GM23338 (cell line): ENCODE data around the gene EPHA10. TPM values are rescaled to one million over a fixed set of nuclear protein-coding genes. Genes with fewer than 3 reads are reported as not detected.

Source experiments
- ATAC-seq: fragments of 200-7000 bp; cut with Tn5 transposase; 3 replicates; pipeline ENCODE4 v1.9.1; 2020
- DNase-seq: peaks from one replicate; pipeline ENCODE4 v3.0.0-alpha.2; 2015; ENCODE audit warnings: low spot score
- H2AFZ ChIP-seq: fragments of 200-600 bp; sonication (generic); 2 replicates; pipeline ENCODE4 v1.8.0; 2016; ENCODE audit warnings: antibody characterized with exemption, mild to moderate bottlenecking, moderate library complexity
- H3F3A ChIP-seq: fragments of 200-600 bp; sonication (generic); replicated peaks from 2 replicates; pipeline ENCODE4 v1.8.0; 2017; ENCODE audit warnings: antibody characterized with exemption, mixed run types, low read depth
- H3K27ac ChIP-seq: fragments of 200-600 bp; sonication (generic); 2 replicates; pipeline ENCODE4 v1.6.1; 2016; ENCODE audit warnings: low read depth
- H3K27me3 ChIP-seq: fragments of 200-600 bp; sonication (generic); 2 replicates; pipeline ENCODE4 v1.8.0; 2016; ENCODE audit warnings: mild to moderate bottlenecking, mixed run types, moderate library complexity; ENCODE audit not compliant: insufficient read depth
- H3K36me3 ChIP-seq: fragments of 200-600 bp; sonication (generic); 2 replicates; pipeline ENCODE4 v1.8.0; 2016; ENCODE audit warnings: mild to moderate bottlenecking; ENCODE audit not compliant: insufficient read depth
- H3K4me1 ChIP-seq: fragments of 200-600 bp; sonication (generic); 2 replicates; pipeline ENCODE4 v1.8.0; 2016; ENCODE audit warnings: mild to moderate bottlenecking, moderate library complexity; ENCODE audit not compliant: insufficient read depth
- H3K4me2 ChIP-seq: fragments of 200-600 bp; sonication (generic); 2 replicates; pipeline ENCODE4 v1.7.1; 2017; ENCODE audit warnings: mixed run types
- H3K4me3 ChIP-seq: fragments of 200-600 bp; sonication (generic); 2 replicates; pipeline ENCODE4 v1.6.1; 2016; ENCODE audit warnings: mixed run types
- H3K79me2 ChIP-seq: fragments of 200-600 bp; sonication (generic); replicated peaks from 2 replicates; pipeline ENCODE4 v1.8.0; 2017; ENCODE audit warnings: mild to moderate bottlenecking; ENCODE audit not compliant: insufficient read depth
- H3K9me2 ChIP-seq: fragments of 200-600 bp; sonication (generic); 2 replicates; pipeline ENCODE4 v1.8.0; 2017; ENCODE audit not compliant: insufficient read depth
- H4K20me1 ChIP-seq: fragments of 200-600 bp; sonication (generic); replicated peaks from 2 replicates; pipeline ENCODE4 v1.8.0; 2017; ENCODE audit warnings: mild to moderate bottlenecking; ENCODE audit not compliant: insufficient read depth
- H3K27ac Mint-ChIP-seq: 2 replicates; pipeline ENCODE4 v1.8.0; 2020; ENCODE audit warnings: inconsistent platforms, mild to moderate bottlenecking, moderate library complexity, mixed read lengths
- H3K27me3 Mint-ChIP-seq: 3 replicates; pipeline ENCODE4 v1.8.0; 2022; ENCODE audit warnings: low read depth, mild to moderate bottlenecking, moderate library complexity, mixed read lengths, inconsistent platforms; ENCODE audit not compliant: insufficient read depth, poor library complexity
- H3K36me3 Mint-ChIP-seq: 3 replicates; pipeline ENCODE4 v1.8.0; 2021; ENCODE audit warnings: low read depth, mild to moderate bottlenecking, inconsistent platforms, moderate library complexity, mixed read lengths
- H3K4me1 Mint-ChIP-seq: 3 replicates; pipeline ENCODE4 v1.8.0; 2020; ENCODE audit warnings: mild to moderate bottlenecking, inconsistent platforms, mixed read lengths
- H3K4me3 Mint-ChIP-seq: 3 replicates; pipeline ENCODE4 v1.8.0; 2021; ENCODE audit warnings: moderate library complexity, mild to moderate bottlenecking, inconsistent platforms, mixed read lengths
- H3K9me3 Mint-ChIP-seq: 3 replicates; pipeline ENCODE4 v1.8.0; 2020; ENCODE audit warnings: moderate library complexity, mild to moderate bottlenecking, inconsistent platforms, mixed read lengths
- CREB1 ChIP-seq: fragments of 250-450 bp; sonication (Bioruptor Pico); IDR thresholded peaks from 2 replicates; pipeline ENCODE4 v1.5.0; 2020; ENCODE audit warnings: low read depth, mild to moderate bottlenecking, moderate library complexity
- EZH2 ChIP-seq: fragments of 200-600 bp; sonication (generic); IDR thresholded peaks from one replicate; pipeline ENCODE4 v1.8.0; 2017; ENCODE audit warnings: antibody characterized with exemption, mild to moderate bottlenecking, low read depth; ENCODE audit not compliant: unreplicated experiment
- EZH2phosphoT487 ChIP-seq: fragments of 200-600 bp; sonication (generic); IDR thresholded peaks from one replicate; pipeline ENCODE4 v1.8.1; 2018; ENCODE audit warnings: antibody characterized with exemption; ENCODE audit not compliant: unreplicated experiment
- JUNB ChIP-seq: IDR thresholded peaks from one replicate; pipeline ENCODE4 v1.6.1; 2016; ENCODE audit warnings: antibody characterized with exemption; ENCODE audit not compliant: unreplicated experiment
- NANOG ChIP-seq: IDR thresholded peaks from 2 replicates; pipeline ENCODE4 v1.6.1; 2016; ENCODE audit warnings: antibody characterized with exemption, borderline replicate concordance
- POLR2AphosphoS5 ChIP-seq: IDR thresholded peaks from 2 replicates; pipeline ENCODE4 v1.6.1; 2016; ENCODE audit warnings: antibody characterized with exemption, low read depth
- STAT1 ChIP-seq: IDR thresholded peaks from one replicate; pipeline ENCODE4 v1.6.1; 2016; ENCODE audit warnings: antibody characterized with exemption; ENCODE audit not compliant: unreplicated experiment
- ZNF114 ChIP-seq: fragments of 250-450 bp; sonication (Bioruptor Pico); IDR thresholded peaks from 2 replicates; pipeline ENCODE4 v1.5.0; 2020; ENCODE audit warnings: mild to moderate bottlenecking, moderate library complexity
- ZNF331 ChIP-seq: fragments of 250-450 bp; sonication (Bioruptor Pico); IDR thresholded peaks from 2 replicates; pipeline ENCODE4 v1.5.0; 2020; ENCODE audit warnings: low read depth, mild to moderate bottlenecking, moderate library complexity
- polyA plus RNA-seq: library from polyadenylated mRNA; unstranded; fragments of >200 nt; fragmentation: Nextera tagmentation; extraction: Ambion mirVana; gene quantifications from 2 replicates; pipeline ENCODE4 v1.2.1, GENCODE V29; 2016
- total RNA-seq: library from RNA; depleted of rRNA; stranded (reverse); fragments of >200 nt; shearing (Covaris generic); gene quantifications from 2 replicates; pipeline ENCODE4 v1.2.3, GENCODE V29; 2014
- TF ChIP-seq, protein P1 (sequence below): fragments of 250-450 bp; sonication (Bioruptor Pico); IDR thresholded peaks from 2 replicates; pipeline ENCODE4 v1.5.0; 2020; ENCODE audit warnings: mild to moderate bottlenecking, moderate library complexity
- TF ChIP-seq, protein P2 (sequence below): IDR thresholded peaks from 2 replicates; pipeline ENCODE4 v1.6.1; 2016; ENCODE audit warnings: antibody characterized with exemption
- TF ChIP-seq, protein P3 (sequence below): IDR thresholded peaks from one replicate; pipeline ENCODE4 v1.6.1; 2018; ENCODE audit warnings: antibody characterized with exemption; ENCODE audit not compliant: unreplicated experiment
- TF ChIP-seq, protein P4 (sequence below), 2 experiments: fragments of 200-600 bp in 1 of 2; sonication (generic) in 1 of 2; conservative IDR thresholded peaks; 2 replicates each; pipeline versions ENCODE4 v1.5.1 to v1.6.1; 2016 to 2017; ENCODE audit warnings: antibody characterized with exemption in 2 of 2, low read depth in 2 of 2, mild to moderate bottlenecking in 2 of 2, moderate library complexity in 1 of 2

Gene EPHA10
- total and polyA plus RNA-seq, 2 experiments from 2014 or later: 0.76 to 2.4 TPM

DNA sequence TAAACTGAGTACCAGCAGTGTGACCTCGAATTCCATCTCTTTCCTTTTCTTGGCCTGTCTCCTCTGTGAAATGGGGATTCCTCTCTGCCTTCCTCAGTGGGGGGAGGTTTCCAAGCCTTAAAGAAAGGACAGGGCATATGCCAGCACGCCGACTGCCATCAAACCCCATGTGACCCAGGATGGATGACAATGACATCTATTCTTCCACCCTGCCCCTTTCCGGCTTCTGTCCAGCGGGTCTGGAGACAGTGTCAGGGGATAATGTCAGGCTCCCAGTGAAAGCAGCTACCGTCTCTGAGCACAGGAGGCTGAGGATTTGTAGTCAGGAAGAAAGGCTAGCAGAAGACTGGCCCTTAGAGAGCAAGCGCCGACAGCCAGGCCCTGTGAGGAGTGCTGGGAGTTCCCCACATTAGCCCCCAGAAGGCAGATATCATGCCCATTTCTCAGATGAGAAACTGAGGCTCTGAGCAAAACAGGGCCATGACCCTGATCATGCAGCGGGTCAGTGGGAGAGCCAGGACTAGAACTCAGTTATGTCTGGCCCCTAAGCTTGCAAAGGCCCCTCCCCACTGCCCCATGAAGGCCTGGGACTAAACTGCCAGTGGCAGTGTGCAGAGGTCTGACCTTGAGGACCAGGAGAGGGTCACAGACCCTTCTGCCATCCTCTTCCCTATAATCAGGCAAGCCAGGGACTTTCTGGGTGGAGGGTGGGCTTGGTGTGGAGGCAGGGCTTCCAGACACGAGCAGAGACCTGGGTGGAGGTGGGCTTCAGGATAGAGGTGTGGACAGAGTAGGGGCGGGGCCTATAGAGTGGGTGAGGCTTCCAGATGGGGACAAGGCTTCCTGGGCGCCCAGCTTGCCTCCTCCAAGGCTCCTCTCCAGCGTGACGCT, 42.5 kb downstream of the EPHA10 start:
- TF ChIP-seq, protein P1, sequence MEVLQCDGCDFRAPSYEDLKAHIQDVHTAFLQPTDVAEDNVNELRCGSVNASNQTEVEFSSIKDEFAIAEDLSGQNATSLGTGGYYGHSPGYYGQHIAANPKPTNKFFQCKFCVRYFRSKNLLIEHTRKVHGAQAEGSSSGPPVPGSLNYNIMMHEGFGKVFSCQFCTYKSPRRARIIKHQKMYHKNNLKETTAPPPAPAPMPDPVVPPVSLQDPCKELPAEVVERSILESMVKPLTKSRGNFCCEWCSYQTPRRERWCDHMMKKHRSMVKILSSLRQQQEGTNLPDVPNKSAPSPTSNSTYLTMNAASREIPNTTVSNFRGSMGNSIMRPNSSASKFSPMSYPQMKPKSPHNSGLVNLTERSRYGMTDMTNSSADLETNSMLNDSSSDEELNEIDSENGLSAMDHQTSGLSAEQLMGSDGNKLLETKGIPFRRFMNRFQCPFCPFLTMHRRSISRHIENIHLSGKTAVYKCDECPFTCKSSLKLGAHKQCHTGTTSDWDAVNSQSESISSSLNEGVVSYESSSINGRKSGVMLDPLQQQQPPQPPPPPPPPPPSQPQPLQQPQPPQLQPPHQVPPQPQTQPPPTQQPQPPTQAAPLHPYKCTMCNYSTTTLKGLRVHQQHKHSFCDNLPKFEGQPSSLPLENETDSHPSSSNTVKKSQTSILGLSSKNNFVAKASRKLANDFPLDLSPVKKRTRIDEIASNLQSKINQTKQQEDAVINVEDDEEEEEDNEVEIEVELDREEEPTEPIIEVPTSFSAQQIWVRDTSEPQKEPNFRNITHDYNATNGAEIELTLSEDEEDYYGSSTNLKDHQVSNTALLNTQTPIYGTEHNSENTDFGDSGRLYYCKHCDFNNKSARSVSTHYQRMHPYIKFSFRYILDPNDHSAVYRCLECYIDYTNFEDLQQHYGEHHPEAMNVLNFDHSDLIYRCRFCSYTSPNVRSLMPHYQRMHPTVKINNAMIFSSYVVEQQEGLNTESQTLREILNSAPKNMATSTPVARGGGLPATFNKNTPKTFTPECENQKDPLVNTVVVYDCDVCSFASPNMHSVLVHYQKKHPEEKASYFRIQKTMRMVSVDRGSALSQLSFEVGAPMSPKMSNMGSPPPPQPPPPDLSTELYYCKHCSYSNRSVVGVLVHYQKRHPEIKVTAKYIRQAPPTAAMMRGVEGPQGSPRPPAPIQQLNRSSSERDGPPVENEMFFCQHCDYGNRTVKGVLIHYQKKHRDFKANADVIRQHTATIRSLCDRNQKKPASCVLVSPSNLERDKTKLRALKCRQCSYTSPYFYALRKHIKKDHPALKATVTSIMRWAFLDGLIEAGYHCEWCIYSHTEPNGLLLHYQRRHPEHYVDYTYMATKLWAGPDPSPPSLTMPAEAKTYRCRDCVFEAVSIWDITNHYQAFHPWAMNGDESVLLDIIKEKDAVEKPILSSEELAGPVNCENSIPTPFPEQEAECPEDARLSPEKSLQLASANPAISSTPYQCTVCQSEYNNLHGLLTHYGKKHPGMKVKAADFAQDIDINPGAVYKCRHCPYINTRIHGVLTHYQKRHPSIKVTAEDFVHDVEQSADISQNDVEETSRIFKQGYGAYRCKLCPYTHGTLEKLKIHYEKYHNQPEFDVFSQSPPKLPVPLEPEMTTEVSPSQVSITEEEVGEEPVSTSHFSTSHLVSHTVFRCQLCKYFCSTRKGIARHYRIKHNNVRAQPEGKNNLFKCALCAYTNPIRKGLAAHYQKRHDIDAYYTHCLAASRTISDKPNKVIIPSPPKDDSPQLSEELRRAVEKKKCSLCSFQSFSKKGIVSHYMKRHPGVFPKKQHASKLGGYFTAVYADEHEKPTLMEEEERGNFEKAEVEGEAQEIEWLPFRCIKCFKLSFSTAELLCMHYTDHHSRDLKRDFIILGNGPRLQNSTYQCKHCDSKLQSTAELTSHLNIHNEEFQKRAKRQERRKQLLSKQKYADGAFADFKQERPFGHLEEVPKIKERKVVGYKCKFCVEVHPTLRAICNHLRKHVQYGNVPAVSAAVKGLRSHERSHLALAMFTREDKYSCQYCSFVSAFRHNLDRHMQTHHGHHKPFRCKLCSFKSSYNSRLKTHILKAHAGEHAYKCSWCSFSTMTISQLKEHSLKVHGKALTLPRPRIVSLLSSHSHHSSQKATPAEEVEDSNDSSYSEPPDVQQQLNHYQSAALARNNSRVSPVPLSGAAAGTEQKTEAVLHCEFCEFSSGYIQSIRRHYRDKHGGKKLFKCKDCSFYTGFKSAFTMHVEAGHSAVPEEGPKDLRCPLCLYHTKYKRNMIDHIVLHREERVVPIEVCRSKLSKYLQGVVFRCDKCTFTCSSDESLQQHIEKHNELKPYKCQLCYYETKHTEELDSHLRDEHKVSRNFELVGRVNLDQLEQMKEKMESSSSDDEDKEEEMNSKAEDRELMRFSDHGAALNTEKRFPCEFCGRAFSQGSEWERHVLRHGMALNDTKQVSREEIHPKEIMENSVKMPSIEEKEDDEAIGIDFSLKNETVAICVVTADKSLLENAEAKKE (CRISPR knock-in tag): no peak
- TF ChIP-seq EZH2phosphoT487 (no peak), NANOG (no peak), CREB1 (CRISPR knock-in tag) (no peak), EZH2 (no peak), JUNB (no peak), STAT1 (no peak), ZNF114 (no peak), ZNF331 (no peak), POLR2AphosphoS5 (no peak)
- TF ChIP-seq, protein P2, sequence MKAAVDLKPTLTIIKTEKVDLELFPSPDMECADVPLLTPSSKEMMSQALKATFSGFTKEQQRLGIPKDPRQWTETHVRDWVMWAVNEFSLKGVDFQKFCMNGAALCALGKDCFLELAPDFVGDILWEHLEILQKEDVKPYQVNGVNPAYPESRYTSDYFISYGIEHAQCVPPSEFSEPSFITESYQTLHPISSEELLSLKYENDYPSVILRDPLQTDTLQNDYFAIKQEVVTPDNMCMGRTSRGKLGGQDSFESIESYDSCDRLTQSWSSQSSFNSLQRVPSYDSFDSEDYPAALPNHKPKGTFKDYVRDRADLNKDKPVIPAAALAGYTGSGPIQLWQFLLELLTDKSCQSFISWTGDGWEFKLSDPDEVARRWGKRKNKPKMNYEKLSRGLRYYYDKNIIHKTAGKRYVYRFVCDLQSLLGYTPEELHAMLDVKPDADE: no peak
- TF ChIP-seq, protein P3, sequence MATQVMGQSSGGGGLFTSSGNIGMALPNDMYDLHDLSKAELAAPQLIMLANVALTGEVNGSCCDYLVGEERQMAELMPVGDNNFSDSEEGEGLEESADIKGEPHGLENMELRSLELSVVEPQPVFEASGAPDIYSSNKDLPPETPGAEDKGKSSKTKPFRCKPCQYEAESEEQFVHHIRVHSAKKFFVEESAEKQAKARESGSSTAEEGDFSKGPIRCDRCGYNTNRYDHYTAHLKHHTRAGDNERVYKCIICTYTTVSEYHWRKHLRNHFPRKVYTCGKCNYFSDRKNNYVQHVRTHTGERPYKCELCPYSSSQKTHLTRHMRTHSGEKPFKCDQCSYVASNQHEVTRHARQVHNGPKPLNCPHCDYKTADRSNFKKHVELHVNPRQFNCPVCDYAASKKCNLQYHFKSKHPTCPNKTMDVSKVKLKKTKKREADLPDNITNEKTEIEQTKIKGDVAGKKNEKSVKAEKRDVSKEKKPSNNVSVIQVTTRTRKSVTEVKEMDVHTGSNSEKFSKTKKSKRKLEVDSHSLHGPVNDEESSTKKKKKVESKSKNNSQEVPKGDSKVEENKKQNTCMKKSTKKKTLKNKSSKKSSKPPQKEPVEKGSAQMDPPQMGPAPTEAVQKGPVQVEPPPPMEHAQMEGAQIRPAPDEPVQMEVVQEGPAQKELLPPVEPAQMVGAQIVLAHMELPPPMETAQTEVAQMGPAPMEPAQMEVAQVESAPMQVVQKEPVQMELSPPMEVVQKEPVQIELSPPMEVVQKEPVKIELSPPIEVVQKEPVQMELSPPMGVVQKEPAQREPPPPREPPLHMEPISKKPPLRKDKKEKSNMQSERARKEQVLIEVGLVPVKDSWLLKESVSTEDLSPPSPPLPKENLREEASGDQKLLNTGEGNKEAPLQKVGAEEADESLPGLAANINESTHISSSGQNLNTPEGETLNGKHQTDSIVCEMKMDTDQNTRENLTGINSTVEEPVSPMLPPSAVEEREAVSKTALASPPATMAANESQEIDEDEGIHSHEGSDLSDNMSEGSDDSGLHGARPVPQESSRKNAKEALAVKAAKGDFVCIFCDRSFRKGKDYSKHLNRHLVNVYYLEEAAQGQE: no peak
- TF ChIP-seq, protein P4, sequence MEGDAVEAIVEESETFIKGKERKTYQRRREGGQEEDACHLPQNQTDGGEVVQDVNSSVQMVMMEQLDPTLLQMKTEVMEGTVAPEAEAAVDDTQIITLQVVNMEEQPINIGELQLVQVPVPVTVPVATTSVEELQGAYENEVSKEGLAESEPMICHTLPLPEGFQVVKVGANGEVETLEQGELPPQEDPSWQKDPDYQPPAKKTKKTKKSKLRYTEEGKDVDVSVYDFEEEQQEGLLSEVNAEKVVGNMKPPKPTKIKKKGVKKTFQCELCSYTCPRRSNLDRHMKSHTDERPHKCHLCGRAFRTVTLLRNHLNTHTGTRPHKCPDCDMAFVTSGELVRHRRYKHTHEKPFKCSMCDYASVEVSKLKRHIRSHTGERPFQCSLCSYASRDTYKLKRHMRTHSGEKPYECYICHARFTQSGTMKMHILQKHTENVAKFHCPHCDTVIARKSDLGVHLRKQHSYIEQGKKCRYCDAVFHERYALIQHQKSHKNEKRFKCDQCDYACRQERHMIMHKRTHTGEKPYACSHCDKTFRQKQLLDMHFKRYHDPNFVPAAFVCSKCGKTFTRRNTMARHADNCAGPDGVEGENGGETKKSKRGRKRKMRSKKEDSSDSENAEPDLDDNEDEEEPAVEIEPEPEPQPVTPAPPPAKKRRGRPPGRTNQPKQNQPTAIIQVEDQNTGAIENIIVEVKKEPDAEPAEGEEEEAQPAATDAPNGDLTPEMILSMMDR (conservative IDR thresholded peaks at IDR 0.05; ENCODE audit: low read depth in 2 of 2): no peak
- H4K20me1 ChIP-seq: no peaks in the 10 kb centered on the region
- no peaks in the 10 kb centered on the region for H3K79me2 ChIP-seq
- no peak for ATAC-seq
- no peaks in the 10 kb centered on the region for H3K9me2 ChIP-seq
- H3K4me1 Mint-ChIP-seq: peaks cover 12% of the 10 kb centered on the region; the same call in 1 of the 3 replicates
- peaks cover 4% of the 10 kb centered on the region for H3K27me3 Mint-ChIP-seq
- no peak for DNase-seq
- no peak overlapping the region for H3K4me3 Mint-ChIP-seq
- H3K36me3 Mint-ChIP-seq: no peaks in the 10 kb centered on the region
- H3K36me3 ChIP-seq: no peaks in the 10 kb centered on the region
- H3K27me3 ChIP-seq: no peaks in the 10 kb centered on the region
- no peak overlapping the region for H3K27ac Mint-ChIP-seq
- no peak overlapping the region for H3K4me3 ChIP-seq
- no peak overlapping the region for H2AFZ ChIP-seq
- no peaks in the 10 kb centered on the region for H3K9me3 Mint-ChIP-seq
- H3K4me1 ChIP-seq: no peaks in the 10 kb centered on the region; the same call in 1 of the 2 replicates
- H3K27ac ChIP-seq: no peak overlapping the region
- H3K4me2 ChIP-seq: no peak overlapping the region
- no peaks in the 10 kb centered on the region for H3F3A ChIP-seq
